Keratinocyte (primary cell): Measurements from ENCODE around the gene IPMK.

Experiments used
- EZH2 ChIP-seq: IDR thresholded peaks from one replicate; pipeline ENCODE4 v1.6.1; 2012; ENCODE audit warnings: inconsistent platforms, mild to moderate bottlenecking, low read length, moderate library complexity
- TF ChIP-seq, protein P1 (sequence below), 3 experiments: IDR thresholded peaks in 1 of 3; conservative IDR thresholded peaks in 1 of 3; optimal IDR thresholded peaks in 1 of 3; 2 replicates in 2 of 3; 3 replicates in 1 of 3; pipeline versions ENCODE3 to v1.5.1; 2011; ENCODE audit warnings: low read length in 3 of 3, mild to moderate bottlenecking in 3 of 3, moderate library complexity in 2 of 3, control low read depth in 1 of 3, inconsistent platforms in 1 of 3; ENCODE audit not compliant: insufficient read depth in 2 of 3; ENCODE audit errors: extremely low read depth in 1 of 3

DNA sequence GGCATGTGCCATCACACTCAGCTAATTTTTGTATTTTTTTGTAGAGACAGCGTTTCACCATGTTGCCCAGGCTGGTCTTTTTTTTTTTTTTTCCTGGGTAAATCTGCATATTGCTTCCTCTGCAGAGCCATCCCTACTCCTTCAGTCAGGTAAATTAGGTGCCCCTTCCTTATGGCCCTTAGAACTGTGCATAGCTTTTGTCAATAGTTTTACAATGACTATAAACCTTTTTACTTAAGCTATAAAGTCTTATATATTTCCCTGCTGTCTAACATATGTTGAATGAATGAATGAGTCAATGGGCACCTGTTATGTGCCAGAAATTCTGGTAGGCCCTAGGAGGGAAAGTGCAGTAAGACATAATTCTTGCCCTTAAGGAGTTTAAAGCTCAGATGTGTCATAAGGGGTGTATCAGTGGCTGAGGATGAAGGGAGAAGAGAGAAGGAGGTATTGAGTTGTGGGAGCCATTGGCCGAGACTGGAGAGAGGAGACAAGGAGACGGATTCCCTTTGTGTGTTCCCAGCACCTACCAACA, 36.5 kb upstream of the IPMK start:
- TF ChIP-seq, protein P1, sequence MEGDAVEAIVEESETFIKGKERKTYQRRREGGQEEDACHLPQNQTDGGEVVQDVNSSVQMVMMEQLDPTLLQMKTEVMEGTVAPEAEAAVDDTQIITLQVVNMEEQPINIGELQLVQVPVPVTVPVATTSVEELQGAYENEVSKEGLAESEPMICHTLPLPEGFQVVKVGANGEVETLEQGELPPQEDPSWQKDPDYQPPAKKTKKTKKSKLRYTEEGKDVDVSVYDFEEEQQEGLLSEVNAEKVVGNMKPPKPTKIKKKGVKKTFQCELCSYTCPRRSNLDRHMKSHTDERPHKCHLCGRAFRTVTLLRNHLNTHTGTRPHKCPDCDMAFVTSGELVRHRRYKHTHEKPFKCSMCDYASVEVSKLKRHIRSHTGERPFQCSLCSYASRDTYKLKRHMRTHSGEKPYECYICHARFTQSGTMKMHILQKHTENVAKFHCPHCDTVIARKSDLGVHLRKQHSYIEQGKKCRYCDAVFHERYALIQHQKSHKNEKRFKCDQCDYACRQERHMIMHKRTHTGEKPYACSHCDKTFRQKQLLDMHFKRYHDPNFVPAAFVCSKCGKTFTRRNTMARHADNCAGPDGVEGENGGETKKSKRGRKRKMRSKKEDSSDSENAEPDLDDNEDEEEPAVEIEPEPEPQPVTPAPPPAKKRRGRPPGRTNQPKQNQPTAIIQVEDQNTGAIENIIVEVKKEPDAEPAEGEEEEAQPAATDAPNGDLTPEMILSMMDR (optimal IDR thresholded peaks at IDR 0.05 in 1 of 3, IDR thresholded peaks at IDR 0.05 in 1 of 3, conservative IDR thresholded peaks at IDR 0.05 in 1 of 3; ENCODE audit: extremely low read depth in 1 of 3, insufficient read depth in 2 of 3, low read length in 3 of 3) = no peak
- no peak for TF ChIP-seq EZH2
